ENCODE results near the gene ARRB1. TPM values are rescaled to one million over a fixed set of nuclear protein-coding genes. Genes with fewer than 3 reads are reported as not detected.
A peak's percentile ranks its signal among the peaks of the same experiment; 100 is the strongest.

ARRB1 gene
- total and polyA plus RNA-seq, 4 donors: 39.8 to 145 (median 55.2) TPM

DNA sequence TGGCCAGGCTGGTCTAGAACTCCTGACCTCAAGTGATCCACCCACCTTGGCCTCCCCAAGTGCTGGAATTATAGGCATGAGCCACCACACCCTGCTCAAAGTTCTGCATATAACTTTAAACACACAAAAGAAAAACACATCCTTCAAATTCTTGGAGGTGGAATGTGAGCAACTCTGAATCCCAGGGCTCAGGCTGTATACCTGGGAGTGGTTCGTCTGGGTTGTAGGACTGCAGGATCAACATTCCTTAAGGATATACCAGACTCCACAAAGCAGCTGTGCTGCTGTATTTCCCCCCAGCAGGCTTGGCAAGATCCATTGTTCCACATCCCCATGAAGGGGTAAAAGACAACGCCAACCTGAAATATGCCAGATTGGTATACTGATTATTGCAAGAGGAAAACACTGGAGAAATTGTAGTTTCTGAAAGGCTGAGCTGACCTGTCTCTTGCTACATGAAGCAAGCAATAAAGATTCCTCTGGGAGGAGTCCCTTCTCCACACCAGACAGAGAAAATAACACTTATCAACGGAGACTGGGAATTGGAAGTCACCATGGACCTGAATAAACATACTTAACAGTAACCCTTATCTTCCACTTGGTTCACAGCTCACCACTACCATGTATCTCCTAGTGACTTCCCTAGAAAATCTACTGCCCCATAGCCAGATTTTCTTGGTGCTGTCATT is 35.6 kb upstream of the ARRB1 start:
- Histone ChIP-seq H3K4me3 (no peak overlapping the region), H3K4me1 (ENCODE audit: control insufficient read depth in 5 of 5, insufficient read depth in 5 of 5, low read length in 5 of 5) (peaks cover 0 to 4% (median 0%) of the 10 kb centered on the region in 5 donors), H3K9ac (ENCODE audit: insufficient read depth in 1 of 2, low read length in 2 of 2) (no peak overlapping the region), H3K9me3 (ENCODE audit: control insufficient read depth in 4 of 4, insufficient read depth in 3 of 4, low read length in 3 of 4) (peaks cover 0 to 2% (median 0%) of the 10 kb centered on the region in 4 donors), H3K27ac (ENCODE audit: low read depth in 1 of 2, low read length in 1 of 2) (peak overlapping the region in 1 of 2 donors; percentile 0), H3K27me3 (ENCODE audit: control insufficient read depth in 3 of 3, insufficient read depth in 3 of 3, low read length in 2 of 3) (no peaks in the 10 kb centered on the region), H3K36me3 (ENCODE audit: control insufficient read depth in 4 of 4, insufficient read depth in 4 of 4, low read length in 4 of 4) (no peaks in the 10 kb centered on the region)
- ATAC-seq (ENCODE audit: insufficient read depth, low FRiP score) (no peak), DNase-seq (no peak)
- TF ChIP-seq, protein P1, sequence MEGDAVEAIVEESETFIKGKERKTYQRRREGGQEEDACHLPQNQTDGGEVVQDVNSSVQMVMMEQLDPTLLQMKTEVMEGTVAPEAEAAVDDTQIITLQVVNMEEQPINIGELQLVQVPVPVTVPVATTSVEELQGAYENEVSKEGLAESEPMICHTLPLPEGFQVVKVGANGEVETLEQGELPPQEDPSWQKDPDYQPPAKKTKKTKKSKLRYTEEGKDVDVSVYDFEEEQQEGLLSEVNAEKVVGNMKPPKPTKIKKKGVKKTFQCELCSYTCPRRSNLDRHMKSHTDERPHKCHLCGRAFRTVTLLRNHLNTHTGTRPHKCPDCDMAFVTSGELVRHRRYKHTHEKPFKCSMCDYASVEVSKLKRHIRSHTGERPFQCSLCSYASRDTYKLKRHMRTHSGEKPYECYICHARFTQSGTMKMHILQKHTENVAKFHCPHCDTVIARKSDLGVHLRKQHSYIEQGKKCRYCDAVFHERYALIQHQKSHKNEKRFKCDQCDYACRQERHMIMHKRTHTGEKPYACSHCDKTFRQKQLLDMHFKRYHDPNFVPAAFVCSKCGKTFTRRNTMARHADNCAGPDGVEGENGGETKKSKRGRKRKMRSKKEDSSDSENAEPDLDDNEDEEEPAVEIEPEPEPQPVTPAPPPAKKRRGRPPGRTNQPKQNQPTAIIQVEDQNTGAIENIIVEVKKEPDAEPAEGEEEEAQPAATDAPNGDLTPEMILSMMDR (IDR thresholded peaks at IDR 0.05; ENCODE audit: control extremely low read depth, extremely low read depth): no peak
- WGBS, 2 donors: 59 to 86% methylated on average over 3 of the region's 3 CpGs

DNA sequence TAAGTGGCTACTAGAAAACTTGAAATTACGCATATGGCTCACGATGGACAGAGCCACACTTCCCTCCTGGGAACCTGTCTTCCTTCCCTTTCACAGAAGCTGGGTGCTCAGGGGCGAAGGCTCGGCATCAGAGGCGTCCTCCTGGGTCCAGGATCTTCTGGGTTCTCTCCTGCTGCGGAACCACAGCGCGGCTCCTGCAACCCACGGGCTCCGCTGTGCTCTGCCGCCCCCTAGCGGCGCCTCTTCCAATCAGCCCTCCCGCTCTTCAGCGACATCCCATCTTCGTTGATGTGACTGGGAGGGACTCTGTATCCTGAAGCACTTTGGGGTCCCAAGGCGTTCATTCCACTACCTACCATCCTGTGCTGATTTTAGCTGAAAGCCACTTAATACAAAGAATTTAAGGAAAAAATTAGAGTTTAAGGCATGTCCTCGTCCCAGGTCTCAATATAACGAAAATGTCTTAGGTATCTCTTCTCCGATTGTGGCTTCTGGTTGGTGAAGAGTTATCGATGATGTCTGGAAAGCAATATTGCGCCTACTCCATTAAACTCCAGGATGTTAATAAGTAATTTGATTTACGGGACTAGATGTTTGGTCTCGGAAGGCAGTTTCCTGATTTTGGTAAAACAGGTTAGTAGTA is 33.1 kb upstream of the ARRB1 start:
- DNase-seq (peak; percentile 69 to 80 (median 73)), ATAC-seq (ENCODE audit: insufficient read depth, low FRiP score) (peak; percentile 73)
- Histone ChIP-seq H3K27me3 (ENCODE audit: control insufficient read depth in 3 of 3, insufficient read depth in 3 of 3, low read length in 2 of 3) (no peaks in the 10 kb centered on the region), H3K36me3 (ENCODE audit: control insufficient read depth in 4 of 4, insufficient read depth in 4 of 4, low read length in 4 of 4) (no peaks in the 10 kb centered on the region), H3K27ac (ENCODE audit: low read depth in 1 of 2, low read length in 1 of 2) (peak overlapping the region in 1 of 2 donors; percentile 71), H3K9ac (ENCODE audit: insufficient read depth in 1 of 2, low read length in 2 of 2) (no peak overlapping the region), H3K9me3 (ENCODE audit: control insufficient read depth in 4 of 4, insufficient read depth in 3 of 4, low read length in 3 of 4) (peaks cover 0 to 2% (median 0%) of the 10 kb centered on the region in 4 donors), H3K4me1 (ENCODE audit: control insufficient read depth in 5 of 5, insufficient read depth in 5 of 5, low read length in 5 of 5) (peaks cover 0 to 7% (median 4%) of the 10 kb centered on the region in 5 donors), H3K4me3 (no peak overlapping the region)
- WGBS, 2 donors: 21 to 24% methylated on average over 24 of the region's 24 CpGs
- TF ChIP-seq, protein P1 (IDR thresholded peaks at IDR 0.05; ENCODE audit: control extremely low read depth, extremely low read depth): peak; percentile 98

DNA sequence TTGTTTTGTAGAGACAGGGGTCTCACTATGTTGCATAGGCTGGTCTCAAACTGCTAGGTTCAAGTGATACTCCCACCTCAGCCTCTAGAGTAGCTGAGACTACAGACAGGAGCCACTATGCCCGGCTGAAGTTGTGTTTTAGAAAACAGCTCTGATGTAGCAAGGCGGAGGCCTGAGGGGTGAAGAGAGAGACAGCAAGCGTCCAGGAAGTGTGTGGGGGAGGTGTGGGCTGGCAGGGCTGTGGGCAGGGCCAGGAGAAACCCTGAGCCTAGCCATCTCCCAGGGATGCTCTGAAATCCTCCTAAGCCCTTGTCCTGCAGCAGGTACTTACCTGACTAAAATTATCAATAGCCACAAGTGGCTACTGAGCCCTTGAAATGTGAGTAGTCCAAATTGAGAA is 31.8 kb upstream of the ARRB1 start:
- peak overlapping the region in 1 of 2 donors; percentile 76 for H3K27ac ChIP-seq (ENCODE audit: low read depth in 1 of 2, low read length in 1 of 2)
- H3K27me3 ChIP-seq (ENCODE audit: control insufficient read depth in 3 of 3, insufficient read depth in 3 of 3, low read length in 2 of 3): no peaks in the 10 kb centered on the region
- DNase-seq (no peak), ATAC-seq (ENCODE audit: insufficient read depth, low FRiP score) (no peak)
- H3K9me3 ChIP-seq (ENCODE audit: control insufficient read depth in 4 of 4, insufficient read depth in 3 of 4, low read length in 3 of 4): no peaks in the 10 kb centered on the region
- no peaks in the 10 kb centered on the region for H3K36me3 ChIP-seq (ENCODE audit: control insufficient read depth in 4 of 4, insufficient read depth in 4 of 4, low read length in 4 of 4)
- no peak overlapping the region for H3K9ac ChIP-seq (ENCODE audit: insufficient read depth in 1 of 2, low read length in 2 of 2)
- peaks cover 0 to 7% (median 0%) of the 10 kb centered on the region in 5 donors for H3K4me1 ChIP-seq (ENCODE audit: control insufficient read depth in 5 of 5, insufficient read depth in 5 of 5, low read length in 5 of 5)
- 15 to 40% methylated on average over 3 of the region's 3 CpGs for WGBS, 2 donors
- TF ChIP-seq, protein P1 (IDR thresholded peaks at IDR 0.05; ENCODE audit: control extremely low read depth, extremely low read depth): no peak
- no peak overlapping the region for H3K4me3 ChIP-seq
